Activated CD8-positive, alpha-beta T cell treated with anti-CD3 and anti-CD28 coated beads for 36 hours (primary cell): ENCODE measurements around the gene TEX26. TPM values are rescaled to one million over a fixed set of nuclear protein-coding genes. Genes with fewer than 3 reads are reported as not detected.

ENCODE experiments used
- ATAC-seq: fragments of 200-7000 bp; cut with Tn5 transposase; one replicate; pipeline ENCODE4 v1.10.0; 2021; ENCODE audit warnings: mild to moderate bottlenecking, moderate library complexity
- CTCF ChIA-PET: fragments of 350-600 bp; sonication (Branson Sonifier 250); formaldehyde crosslinking; loops from one replicate; lab custom pipeline; 2021; ENCODE audit warnings: antibody characterized with exemption; lab: Charles Lee
- POLR2A ChIA-PET: fragments of 350-600 bp; sonication (Branson Sonifier 250); formaldehyde crosslinking; loops from one replicate; lab custom pipeline; 2021; ENCODE audit warnings: antibody characterized with exemption; lab: Charles Lee
- DNase-seq: peaks from one replicate; pipeline ENCODE4 v3.0.0-alpha.2; 2020
- H3K27ac Mint-ChIP-seq: one replicate; pipeline ENCODE4 v1.8.0; 2021; ENCODE audit warnings: mild to moderate bottlenecking, mixed read lengths
- H3K27me3 Mint-ChIP-seq: one replicate; pipeline ENCODE4 v1.8.0; 2021; ENCODE audit warnings: mixed read lengths
- H3K36me3 Mint-ChIP-seq: one replicate; pipeline ENCODE4 v1.8.0; 2021; ENCODE audit warnings: low read depth, mixed read lengths
- H3K4me1 Mint-ChIP-seq: one replicate; pipeline ENCODE4 v1.8.0; 2021; ENCODE audit warnings: low read depth, mixed read lengths
- H3K4me3 Mint-ChIP-seq: one replicate; pipeline ENCODE4 v1.8.0; 2021; ENCODE audit warnings: mild to moderate bottlenecking, moderate library complexity, mixed read lengths
- H3K9me3 Mint-ChIP-seq: one replicate; pipeline ENCODE4 v1.8.0; 2021; ENCODE audit warnings: mixed read lengths
- CTCF ChIP-seq: fragments of 200-600 bp; IDR thresholded peaks from one replicate; pipeline ENCODE4 v1.8.0; 2022; ENCODE audit warnings: antibody characterized with exemption, mild to moderate bottlenecking
- intact Hi-C: fragments of 100-400 bp; cut with micrococcal nuclease; formaldehyde crosslinking; loops from one replicate; pipeline ENCODE4 v1.10.0; 2022
- total RNA-seq, 2 experiments: library from RNA; stranded (reverse); gene quantifications; one replicate each; pipeline ENCODE4 v1.2.3, GENCODE V29; 2021

The TEX26 gene
- total RNA-seq, 2 experiments from 2014 or later = not detected

GRCh38 chr13:30983431-30983830, 51.0 kb downstream of the TEX26 start:
- DNase-seq (no peak), ATAC-seq (no peak)
- Mint-ChIP-seq H3K4me3 (no peak overlapping the region), H3K27ac (no peak overlapping the region), H3K36me3 (no peaks in the 10 kb centered on the region), H3K27me3 (peaks cover 8% of the 10 kb centered on the region), H3K9me3 (no peaks in the 10 kb centered on the region), H3K4me1 (no peaks in the 10 kb centered on the region)
- TF ChIP-seq CTCF = no peak
- ChIA-PET CTCF (no interaction called here), POLR2A (no interaction called here)
- intact Hi-C loops = loop anchor here (5.0 kb wide), 1 partner anchor 59 kb away; no protein-coding TSS in a partner anchor

- ChIA-PET POLR2A (no interaction called here), CTCF (no interaction called here)
- Mint-ChIP-seq H3K36me3 (no peaks in the 10 kb centered on the region), H3K27ac (no peak overlapping the region), H3K4me1 (no peaks in the 10 kb centered on the region), H3K9me3 (peaks cover 1% of the 10 kb centered on the region), H3K4me3 (no peak overlapping the region), H3K27me3 (peaks cover 10% of the 10 kb centered on the region)
- ATAC-seq (no peak), DNase-seq (no peak)
- intact Hi-C loops = loop anchor here (5.0 kb wide), 1 partner anchor 58 kb away; no protein-coding TSS in a partner anchor
- no peak for TF ChIP-seq CTCF
Measured at GRCh38 chr13:30984620-30985019, 52.2 kb downstream of the TEX26 start.

- ChIA-PET CTCF (no interaction called here), POLR2A (interaction anchor here (1.2 kb wide), 1 partner anchor 152 kb away, joined by 3 read pairs; no protein-coding TSS in a partner anchor)
- ATAC-seq (no peak), DNase-seq (no peak)
- peaks cover 13% of the 10 kb centered on the region for H3K27me3 Mint-ChIP-seq
- TF ChIP-seq CTCF = no peak
- no peaks in the 10 kb centered on the region for H3K4me1 Mint-ChIP-seq
- H3K36me3 Mint-ChIP-seq = no peaks in the 10 kb centered on the region
- H3K27ac Mint-ChIP-seq = no peak overlapping the region
- H3K4me3 Mint-ChIP-seq = no peak overlapping the region
- intact Hi-C loops = no loop called here
- peaks cover 3% of the 10 kb centered on the region for H3K9me3 Mint-ChIP-seq
Measured at GRCh38 chr13:30985637-30986205, 53.3 kb downstream of the TEX26 start.

GRCh38 chr13:30991184-30991583, 58.7 kb downstream of the TEX26 start:
- peaks cover 18% of the 10 kb centered on the region for H3K27me3 Mint-ChIP-seq
- ATAC-seq = no peak
- intact Hi-C loops = no loop called here
- no peak for TF ChIP-seq CTCF
- no peak overlapping the region for H3K4me3 Mint-ChIP-seq
- no peaks in the 10 kb centered on the region for H3K4me1 Mint-ChIP-seq
- no peak for DNase-seq
- no peaks in the 10 kb centered on the region for H3K36me3 Mint-ChIP-seq
- no peak overlapping the region for H3K27ac Mint-ChIP-seq
- H3K9me3 Mint-ChIP-seq = peaks cover 5% of the 10 kb centered on the region
- POLR2A ChIA-PET = no interaction called here
- CTCF ChIA-PET = no interaction called here

- H3K9me3 Mint-ChIP-seq = peaks cover 5% of the 10 kb centered on the region
- H3K27me3 Mint-ChIP-seq = peaks cover 16% of the 10 kb centered on the region
- POLR2A ChIA-PET = no interaction called here
- CTCF ChIA-PET = interaction anchor here (1.6 kb wide), 1 partner anchor 13 kb away, joined by 3 read pairs; no protein-coding TSS in a partner anchor
- no peak for TF ChIP-seq CTCF
- no peak for DNase-seq
- no peak for ATAC-seq
- no peaks in the 10 kb centered on the region for H3K36me3 Mint-ChIP-seq
- H3K27ac Mint-ChIP-seq = no peak overlapping the region
- no peak overlapping the region for H3K4me3 Mint-ChIP-seq
- H3K4me1 Mint-ChIP-seq = no peaks in the 10 kb centered on the region
- intact Hi-C loops = no loop called here
Measured at GRCh38 chr13:30991922-30992321, 59.5 kb downstream of the TEX26 start.
